ENCODE results near the gene DLK1.

The DLK1 gene

DNA sequence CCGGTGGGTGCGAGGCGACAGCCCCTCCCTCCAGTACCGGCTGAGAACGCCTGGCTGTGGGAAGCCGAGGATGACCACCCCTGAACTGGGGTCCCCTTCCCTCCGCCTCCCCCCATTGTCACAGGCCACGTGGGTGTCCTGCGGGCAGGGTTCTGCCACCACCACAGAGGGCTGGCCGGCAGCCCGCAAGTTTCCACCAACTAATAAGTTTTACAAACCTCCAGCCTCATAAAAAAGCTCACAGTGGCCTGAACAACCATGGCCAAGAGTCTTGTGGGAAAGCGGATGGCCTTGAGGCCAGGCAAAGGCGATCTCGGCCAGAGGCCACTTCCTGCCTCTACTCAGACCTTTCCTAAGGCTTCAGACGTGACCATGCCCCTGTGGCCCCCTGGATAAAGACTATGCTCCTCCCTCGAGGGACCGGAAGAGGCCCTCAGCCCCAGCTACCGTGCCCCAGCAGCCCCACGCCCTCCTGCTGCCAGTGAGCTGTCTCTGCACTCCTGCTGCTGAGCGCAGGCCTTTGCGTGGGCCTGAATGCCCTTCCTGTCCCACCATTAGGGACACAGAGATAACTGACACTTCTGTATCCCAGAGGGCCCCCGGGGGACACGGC, 46.1 kb upstream of the DLK1 start:
- Histone ChIP-seq H3K4me3 (ENCODE audit: low read length) (no peak overlapping the region), H3F3A (ENCODE audit: insufficient read depth, low read length) (no peaks in the 10 kb centered on the region), H4K20me1 (ENCODE audit: insufficient read depth, low read length) (no peaks in the 10 kb centered on the region), H3K36me3 (replicated peaks; ENCODE audit: insufficient read depth, low read length) (no peaks in the 10 kb centered on the region), H3K4me1 (ENCODE audit: low read length) (no peaks in the 10 kb centered on the region), H2AFZ (ENCODE audit: low read length) (no peak overlapping the region), H3K27me3 (replicated peaks; ENCODE audit: insufficient read depth, low read length) (peaks cover 22% of the 10 kb centered on the region), H3K79me2 (ENCODE audit: low read length) (no peaks in the 10 kb centered on the region), H3K9ac (ENCODE audit: low read length) (no peak overlapping the region), H3K9me3 (replicated peaks; ENCODE audit: insufficient read depth, low read length) (no peaks in the 10 kb centered on the region), H3K27ac (ENCODE audit: low read length) (no peak overlapping the region), H3K9me2 (replicated peaks; ENCODE audit: insufficient read depth, low read length) (no peaks in the 10 kb centered on the region), H3K4me2 (ENCODE audit: low read depth, low read length) (no peak overlapping the region)
- TF ChIP-seq CTCF (IDR thresholded peaks at IDR 0.05; ENCODE audit: low read length), result no peak
- TF ChIP-seq EZH2phosphoT487 (IDR thresholded peaks at IDR 0.05; ENCODE audit: low read length), result no peak
- TF ChIP-seq EZH2 (optimal IDR thresholded peaks at IDR 0.05; ENCODE audit: low read depth, low read length), result no peak
- DNase-seq, result no peak

DNA sequence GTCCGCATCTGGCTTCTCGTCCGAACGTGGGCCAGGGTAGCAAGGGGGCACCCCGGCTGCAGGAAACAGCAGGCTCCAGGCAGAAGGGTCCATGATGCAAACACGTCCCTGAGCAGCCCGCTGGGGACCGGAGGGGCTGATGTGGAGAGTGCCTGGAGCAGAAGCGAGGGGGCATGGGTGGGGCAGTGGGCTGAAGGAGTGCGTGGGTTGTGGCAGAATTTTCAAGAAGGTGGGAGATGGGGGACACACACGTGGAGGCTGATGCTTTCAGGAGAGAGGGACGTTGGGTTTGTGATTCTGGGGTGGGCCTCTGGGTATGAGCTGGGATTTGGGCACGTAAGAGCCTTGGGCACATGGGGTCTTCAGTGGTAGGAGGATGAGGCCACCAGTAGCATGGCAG, 45.6 kb upstream of the DLK1 start:
- no peak for DNase-seq
- H3K27ac ChIP-seq (ENCODE audit: low read length), result no peak overlapping the region
- TF ChIP-seq EZH2 (optimal IDR thresholded peaks at IDR 0.05; ENCODE audit: low read depth, low read length) (no peak), EZH2phosphoT487 (IDR thresholded peaks at IDR 0.05; ENCODE audit: low read length) (no peak), CTCF (IDR thresholded peaks at IDR 0.05; ENCODE audit: low read length) (no peak)
- H3K4me1 ChIP-seq (ENCODE audit: low read length), result no peaks in the 10 kb centered on the region
- H3K9me2 ChIP-seq (replicated peaks; ENCODE audit: insufficient read depth, low read length), result no peaks in the 10 kb centered on the region
- H3K36me3 ChIP-seq (replicated peaks; ENCODE audit: insufficient read depth, low read length), result no peaks in the 10 kb centered on the region
- H3K4me2 ChIP-seq (ENCODE audit: low read depth, low read length), result no peak overlapping the region
- H2AFZ ChIP-seq (ENCODE audit: low read length), result no peak overlapping the region
- H3K27me3 ChIP-seq (replicated peaks; ENCODE audit: insufficient read depth, low read length), result peaks cover 17% of the 10 kb centered on the region
- no peaks in the 10 kb centered on the region for H3K9me3 ChIP-seq (replicated peaks; ENCODE audit: insufficient read depth, low read length)
- no peaks in the 10 kb centered on the region for H3K79me2 ChIP-seq (ENCODE audit: low read length)
- H4K20me1 ChIP-seq (ENCODE audit: insufficient read depth, low read length), result no peaks in the 10 kb centered on the region
- H3K4me3 ChIP-seq (ENCODE audit: low read length), result no peak overlapping the region
- no peaks in the 10 kb centered on the region for H3F3A ChIP-seq (ENCODE audit: insufficient read depth, low read length)
- H3K9ac ChIP-seq (ENCODE audit: low read length), result no peak overlapping the region

GRCh38 chr14:100682749-100683148, 43.9 kb upstream of the DLK1 start:
- no peaks in the 10 kb centered on the region for H3K4me1 ChIP-seq (ENCODE audit: low read length)
- no peak overlapping the region for H3K4me3 ChIP-seq (ENCODE audit: low read length)
- H3F3A ChIP-seq (ENCODE audit: insufficient read depth, low read length), result no peaks in the 10 kb centered on the region
- H3K9me2 ChIP-seq (replicated peaks; ENCODE audit: insufficient read depth, low read length), result no peaks in the 10 kb centered on the region
- H3K9ac ChIP-seq (ENCODE audit: low read length), result no peak overlapping the region
- no peaks in the 10 kb centered on the region for H4K20me1 ChIP-seq (ENCODE audit: insufficient read depth, low read length)
- peaks cover 2% of the 10 kb centered on the region; the same call in 1 of the 2 replicates for H3K27me3 ChIP-seq (replicated peaks; ENCODE audit: insufficient read depth, low read length)
- H3K9me3 ChIP-seq (replicated peaks; ENCODE audit: insufficient read depth, low read length), result no peaks in the 10 kb centered on the region
- DNase-seq, result no peak
- no peaks in the 10 kb centered on the region for H3K79me2 ChIP-seq (ENCODE audit: low read length)
- no peak overlapping the region for H3K27ac ChIP-seq (ENCODE audit: low read length)
- H3K4me2 ChIP-seq (ENCODE audit: low read depth, low read length), result no peak overlapping the region
- TF ChIP-seq EZH2phosphoT487 (IDR thresholded peaks at IDR 0.05; ENCODE audit: low read length), result no peak
- no peaks in the 10 kb centered on the region for H3K36me3 ChIP-seq (replicated peaks; ENCODE audit: insufficient read depth, low read length)
- H2AFZ ChIP-seq (ENCODE audit: low read length), result no peak overlapping the region

- no peaks in the 10 kb centered on the region for H3K36me3 ChIP-seq (replicated peaks; ENCODE audit: insufficient read depth, low read length)
- no peak overlapping the region for H3K4me2 ChIP-seq (ENCODE audit: low read depth, low read length)
- H2AFZ ChIP-seq (ENCODE audit: low read length), result no peak overlapping the region
- H3K27ac ChIP-seq (ENCODE audit: low read length), result no peak overlapping the region
- no peaks in the 10 kb centered on the region; the same call in 1 of the 2 replicates for H3K27me3 ChIP-seq (replicated peaks; ENCODE audit: insufficient read depth, low read length)
- no peak overlapping the region for H3K9ac ChIP-seq (ENCODE audit: low read length)
- no peaks in the 10 kb centered on the region for H3F3A ChIP-seq (ENCODE audit: insufficient read depth, low read length)
- no peaks in the 10 kb centered on the region for H3K9me3 ChIP-seq (replicated peaks; ENCODE audit: insufficient read depth, low read length)
- H3K79me2 ChIP-seq (ENCODE audit: low read length), result no peaks in the 10 kb centered on the region
- H4K20me1 ChIP-seq (ENCODE audit: insufficient read depth, low read length), result no peaks in the 10 kb centered on the region
- H3K4me1 ChIP-seq (ENCODE audit: low read length), result no peaks in the 10 kb centered on the region
- DNase-seq, result no peak
- H3K9me2 ChIP-seq (replicated peaks; ENCODE audit: insufficient read depth, low read length), result no peaks in the 10 kb centered on the region
- no peak overlapping the region for H3K4me3 ChIP-seq (ENCODE audit: low read length)
- no peak for TF ChIP-seq CTCF (IDR thresholded peaks at IDR 0.05; ENCODE audit: low read length)
- no peak for TF ChIP-seq EZH2 (optimal IDR thresholded peaks at IDR 0.05; ENCODE audit: low read depth, low read length)
- no peak for TF ChIP-seq EZH2phosphoT487 (IDR thresholded peaks at IDR 0.05; ENCODE audit: low read length)
These were observed 43.1 kb upstream of the DLK1 start for GRCh38 chr14:100683578-100683977.
